DMS 273 (cell line): ENCODE data around the gene MAP3K1.
A peak's percentile ranks its signal among the peaks of the same experiment; 100 is the strongest.

Experiments used
- DNase-seq: peaks from one replicate; lab custom pipeline; 2025; ENCODE audit not compliant: unreplicated experiment; lab: John Stamatoyannopoulos, UW

MAP3K1 gene

DNA sequence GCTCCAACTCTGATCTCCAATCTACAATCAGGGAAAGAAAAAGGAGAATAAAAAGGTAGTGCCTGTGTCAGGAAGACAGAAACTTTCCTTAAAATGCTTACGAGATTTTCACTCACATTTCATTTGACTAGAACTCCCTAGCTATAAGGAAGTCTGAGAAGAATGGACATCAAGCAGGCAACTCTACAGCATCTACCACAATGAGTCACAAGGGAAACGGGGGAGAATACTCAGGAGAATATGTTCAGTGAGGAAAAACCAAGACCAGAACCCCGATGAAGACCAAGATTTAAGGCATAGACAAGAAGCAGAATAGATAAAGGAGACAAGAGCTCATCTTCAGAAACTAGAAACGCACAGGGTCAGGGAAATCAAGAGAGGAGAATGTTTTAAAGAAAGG, 85.0 kb downstream of the MAP3K1 start:
- DNase-seq = no peak

DNA sequence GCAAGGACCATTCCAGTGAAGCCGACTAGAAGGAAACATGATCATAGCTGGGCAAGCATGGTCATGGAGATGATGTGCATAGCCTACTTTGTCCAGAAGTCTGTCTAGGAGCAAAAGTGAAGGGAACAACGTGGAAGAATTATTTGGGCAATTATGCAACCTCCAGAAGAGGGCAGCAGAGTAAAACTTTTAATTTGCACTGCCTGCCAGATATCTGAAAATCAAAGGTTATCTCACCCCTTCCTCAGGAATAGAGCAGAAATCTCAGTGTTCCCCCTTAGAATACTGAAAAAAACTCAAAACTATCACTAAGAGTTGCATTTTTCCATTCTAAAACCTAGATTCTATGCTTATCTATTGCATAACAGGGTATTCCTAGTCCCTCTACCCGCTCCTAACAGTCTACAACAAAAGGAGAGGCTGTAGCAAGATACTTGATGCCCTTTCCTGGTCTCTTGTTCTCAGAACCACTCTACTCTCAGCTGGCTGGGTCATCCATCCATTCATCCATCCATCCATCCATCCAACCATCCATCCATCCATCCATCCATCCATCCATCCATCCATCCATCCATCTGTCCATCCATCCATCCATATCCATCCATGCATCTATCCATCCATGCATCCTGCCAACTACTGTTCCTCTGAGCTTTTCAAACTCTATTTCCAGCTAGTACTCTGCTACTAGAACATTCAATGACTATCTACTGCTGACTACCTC, 85.7 kb downstream of the MAP3K1 start:
- DNase-seq = peak; percentile 76

DNA sequence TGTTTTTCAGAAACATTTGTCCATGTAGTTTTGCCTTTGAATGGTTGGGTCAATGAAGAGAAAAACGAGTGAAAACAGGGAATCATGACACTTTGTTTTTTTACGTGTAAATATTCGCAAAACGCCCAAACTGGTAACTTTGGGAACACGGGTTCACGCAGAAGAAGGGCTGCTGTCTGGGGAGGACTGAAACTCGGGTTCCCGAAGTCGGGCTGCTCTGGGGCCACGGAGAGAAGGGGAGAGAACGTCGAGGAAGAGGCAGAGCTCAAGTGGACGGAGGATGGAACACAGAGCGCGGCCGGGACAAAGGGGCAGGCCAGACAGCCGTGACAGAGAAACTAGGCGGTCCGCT, 93.6 kb downstream of the MAP3K1 start:
- no peak for DNase-seq

DNA sequence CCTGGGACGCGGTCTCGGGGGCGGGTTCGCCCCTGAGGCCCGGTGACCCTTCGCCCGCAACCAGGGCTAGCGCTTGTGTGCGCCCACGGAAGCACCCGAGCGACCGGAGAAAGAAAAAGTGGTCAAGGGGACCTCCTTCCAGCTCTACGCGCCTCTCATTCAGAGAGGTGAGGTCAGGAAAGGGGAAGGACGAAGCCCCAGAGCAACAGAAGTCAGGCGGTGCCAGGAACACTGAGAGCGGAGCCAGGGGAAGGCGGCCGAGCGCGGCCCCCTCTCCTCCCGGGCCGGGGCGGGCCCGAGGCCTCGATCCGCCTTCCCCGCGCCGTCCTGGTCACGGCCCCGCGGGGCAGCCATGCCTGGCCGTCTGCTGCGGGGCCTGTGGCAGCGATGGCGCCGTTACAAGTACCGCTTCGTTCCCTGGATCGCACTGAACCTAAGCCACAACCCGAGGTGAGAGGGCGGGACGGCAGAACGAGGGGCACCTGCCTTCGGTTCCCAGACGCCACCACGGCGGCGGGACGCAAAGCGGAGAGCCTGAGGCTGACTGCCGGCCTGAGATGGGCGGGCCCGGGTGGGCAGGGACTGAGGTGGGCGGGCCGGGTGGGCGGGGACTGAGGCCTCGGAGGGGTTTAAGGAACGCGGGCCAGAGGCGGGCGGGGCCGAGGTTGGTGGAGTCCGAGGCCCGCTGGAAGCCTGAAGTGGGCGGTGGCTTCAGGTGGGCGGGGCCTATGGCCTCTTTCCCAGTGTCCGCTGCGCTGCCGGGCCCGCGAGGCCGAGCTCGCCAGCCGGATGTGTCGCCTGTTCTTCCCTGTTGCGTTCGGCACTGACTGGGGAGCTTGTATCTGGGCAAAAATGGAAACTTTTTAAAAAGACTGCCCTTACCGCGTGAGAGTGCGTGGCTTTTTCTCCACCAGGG, 94.2 kb downstream of the MAP3K1 start, which contains the start of gene SETD9:
SETD9 (plus strand) TSS at position 303 of the 916 bp plus-strand sequence; CDS start at position 353, 50 bp downstream.
- DNase-seq = peak; percentile 99

DNA sequence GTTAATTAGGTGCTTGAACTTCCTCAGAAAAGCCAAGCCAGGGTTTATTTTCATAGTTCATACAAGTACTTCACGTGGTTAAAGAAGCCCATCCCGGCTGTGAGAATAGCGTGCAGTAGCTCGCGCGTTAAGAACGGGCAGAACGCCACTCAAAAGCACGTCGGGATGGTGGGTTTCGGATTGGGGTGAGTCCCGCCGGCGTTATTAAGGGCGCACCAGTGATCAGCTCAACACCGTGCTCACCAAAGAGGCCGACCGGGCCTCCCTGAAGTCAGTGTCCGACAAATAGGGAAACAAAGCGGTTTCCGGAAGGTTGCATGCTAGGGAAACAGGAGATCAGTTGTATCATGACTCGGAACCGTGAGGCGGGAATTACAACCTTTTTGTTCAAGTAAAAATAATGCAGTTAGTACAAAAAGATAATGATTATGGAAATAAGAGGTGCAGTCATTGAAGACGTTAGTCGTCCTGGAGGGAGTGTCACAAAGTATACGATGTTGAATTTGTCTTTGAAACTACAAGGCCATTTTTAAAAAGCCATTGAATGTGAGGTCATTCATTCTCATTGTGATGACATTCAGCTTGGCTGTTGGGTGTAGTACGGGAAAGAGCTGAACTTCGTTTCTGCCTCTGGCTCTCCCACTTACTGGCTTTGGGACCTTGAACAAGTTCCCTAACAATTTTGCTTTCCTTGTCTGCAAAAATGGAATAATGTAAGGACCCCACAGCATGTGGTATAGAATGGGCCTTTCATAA, 95.0 kb downstream of the MAP3K1 start:
- DNase-seq = peak; percentile 88

DNA sequence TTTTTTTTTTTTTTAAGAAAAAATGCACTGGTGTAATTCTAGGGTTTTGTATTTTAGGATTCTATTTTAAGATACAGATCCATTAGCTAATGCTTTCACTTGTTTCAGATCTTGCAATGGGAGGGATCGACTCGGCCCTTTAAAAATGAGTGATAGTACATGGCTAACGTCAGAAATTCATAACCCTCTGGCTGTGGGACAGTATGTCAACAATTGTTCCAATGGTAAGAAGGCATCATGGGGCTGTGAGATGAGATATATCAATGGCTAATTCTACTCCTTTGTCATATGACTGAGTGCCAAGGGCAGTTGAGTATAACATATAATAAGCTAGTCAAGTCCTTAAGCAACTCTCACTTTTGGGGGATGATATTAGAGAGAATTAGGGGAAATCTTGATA, 98.4 kb downstream of the MAP3K1 start:
- no peak for DNase-seq

DNA sequence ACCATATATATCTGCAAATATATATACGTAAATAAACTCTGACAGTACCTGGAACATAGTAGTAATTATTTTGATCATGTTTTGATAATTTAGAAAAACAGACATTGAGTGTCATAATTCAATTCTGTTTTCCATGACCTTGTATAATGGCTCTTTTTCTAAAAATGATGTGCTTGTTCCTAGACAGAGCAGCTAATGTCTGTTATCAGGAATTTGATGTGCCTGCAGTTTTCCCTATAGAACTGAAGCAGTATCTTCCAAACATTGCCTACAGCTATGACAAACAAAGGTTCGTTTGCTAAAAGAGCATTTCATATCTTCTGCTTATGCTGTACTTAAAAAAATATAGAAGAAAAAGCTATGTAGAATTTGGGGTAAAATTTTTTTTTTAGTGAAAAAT, 99.3 kb downstream of the MAP3K1 start:
- DNase-seq = no peak

DNA sequence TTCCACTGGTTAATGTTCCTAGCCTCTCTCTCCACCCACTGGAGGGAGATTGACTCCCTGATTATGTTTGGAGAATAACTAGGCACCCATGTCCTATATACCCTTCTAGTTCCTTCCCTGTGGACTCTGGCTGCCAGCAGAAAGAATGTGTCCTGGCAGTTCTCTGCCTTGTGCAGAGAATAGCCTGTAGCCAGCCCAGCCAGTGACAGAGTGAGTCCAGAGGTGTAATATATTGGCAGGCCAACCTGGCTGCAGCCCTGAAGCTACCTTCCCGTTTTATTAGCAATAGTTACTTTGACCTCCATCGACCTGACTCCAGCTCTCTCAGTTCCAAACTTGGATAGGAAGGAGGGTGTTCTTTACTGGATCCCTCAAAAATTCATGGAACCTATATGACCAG, 102.2 kb downstream of the MAP3K1 start:
- DNase-seq = no peak

DNA sequence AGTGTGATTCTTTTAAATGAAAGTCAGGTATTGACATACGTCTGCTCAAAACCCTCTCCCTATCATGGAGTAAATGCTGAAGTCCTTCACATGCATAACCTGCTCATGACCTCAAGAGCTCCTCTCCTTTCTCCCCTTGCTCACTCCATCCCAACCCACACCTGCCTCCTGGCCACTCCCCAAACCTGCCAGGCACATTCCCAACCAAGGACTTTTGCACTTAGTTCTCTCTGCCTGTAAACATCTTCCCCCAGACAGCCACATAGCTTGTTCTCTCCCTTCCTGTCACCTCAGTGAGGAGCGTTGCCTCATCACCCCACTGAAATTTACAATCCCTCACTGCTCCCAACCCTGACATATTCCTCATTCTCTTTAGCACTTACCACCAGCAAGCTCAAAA, 102.7 kb downstream of the MAP3K1 start:
- no peak for DNase-seq

DNA sequence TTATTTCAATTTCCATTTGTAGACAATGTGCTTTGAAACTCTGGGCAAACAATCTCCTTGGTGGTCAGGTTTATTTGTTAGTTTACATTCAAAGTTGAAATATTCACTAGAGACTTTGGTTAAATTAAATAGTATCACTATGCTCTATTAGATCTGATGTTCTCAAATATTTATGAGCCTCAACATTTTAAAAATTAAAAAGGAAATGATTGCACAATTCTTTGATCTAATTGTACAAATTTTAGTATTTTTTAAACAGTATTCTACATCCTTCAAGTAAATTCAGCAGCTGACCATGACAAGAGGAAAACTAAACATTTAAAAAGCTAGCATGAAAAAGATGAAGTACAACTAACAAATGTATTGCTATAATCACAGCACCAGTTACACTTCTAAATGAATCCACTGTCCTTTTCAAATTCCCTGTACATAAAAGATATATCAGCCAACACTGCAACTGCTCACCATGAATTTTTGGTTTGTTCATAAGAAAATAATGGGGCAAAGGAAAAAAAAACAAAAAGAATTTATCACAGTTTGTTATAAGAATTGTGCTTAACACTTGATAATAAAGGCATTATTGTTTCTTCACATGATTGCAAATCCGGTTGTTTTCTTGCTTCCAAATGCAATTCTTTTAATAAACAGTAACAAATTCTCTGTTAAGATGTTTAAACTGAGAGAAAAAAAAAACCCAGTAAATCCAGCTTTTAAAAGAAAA, 104.8 kb downstream of the MAP3K1 start:
- no peak for DNase-seq

DNA sequence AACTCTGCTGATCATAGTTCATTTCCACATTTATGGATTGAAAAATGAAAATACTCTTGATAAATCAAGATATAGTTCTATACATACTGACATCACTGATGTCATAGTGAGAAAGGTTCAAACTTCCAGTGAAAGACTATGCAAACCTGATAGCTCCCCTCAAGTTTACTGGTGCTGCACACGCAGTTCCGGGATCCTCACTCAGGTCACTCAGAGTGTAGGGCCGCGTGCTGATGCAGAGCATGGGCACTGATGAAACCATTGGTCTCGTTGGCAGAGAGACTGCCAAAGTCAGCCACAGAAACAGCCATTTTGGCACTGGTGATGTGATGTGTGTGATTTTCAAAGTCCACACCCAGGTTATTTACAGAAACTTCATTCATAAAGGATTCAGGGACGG, 107.6 kb downstream of the MAP3K1 start:
- DNase-seq = no peak

DNA sequence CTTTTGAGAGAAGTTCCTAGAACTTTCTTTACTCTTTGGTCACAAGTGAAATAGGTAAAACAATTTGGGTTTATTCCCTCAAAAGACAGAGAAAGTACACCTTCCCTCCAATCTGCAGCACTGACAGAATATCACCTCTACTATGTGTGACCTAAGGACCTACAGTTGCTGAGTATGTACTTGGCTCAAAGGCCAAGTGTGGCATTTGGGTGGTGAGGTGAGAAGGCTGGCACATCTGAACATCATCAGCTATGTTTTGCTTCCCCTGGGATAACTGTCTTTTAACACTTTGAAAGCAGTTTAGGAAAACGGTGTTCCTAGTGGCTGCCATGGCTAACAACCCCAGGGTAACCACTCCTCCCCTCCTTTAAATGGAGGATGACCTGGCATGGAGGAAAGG, 119.0 kb downstream of the MAP3K1 start:
- no peak for DNase-seq

DNA sequence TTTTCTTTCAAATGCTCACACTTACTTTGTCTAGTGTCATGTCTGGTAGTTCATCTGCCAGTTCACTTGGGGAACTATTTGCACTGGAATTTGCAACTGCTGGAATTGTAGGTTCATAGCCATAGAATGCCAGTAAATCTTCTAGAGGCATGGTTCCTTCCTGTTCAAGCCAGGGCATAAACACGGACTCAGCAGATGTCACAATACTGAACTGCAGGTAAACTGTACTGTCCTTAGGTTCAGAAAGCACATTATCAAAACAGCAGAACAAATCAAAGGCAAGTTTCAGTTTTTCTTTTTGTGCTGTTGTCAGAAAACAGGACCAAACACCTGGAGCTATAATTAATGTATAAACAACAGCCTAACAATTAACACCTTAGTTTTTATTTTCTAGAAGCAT, 123.5 kb downstream of the MAP3K1 start:
- DNase-seq = no peak

DNA sequence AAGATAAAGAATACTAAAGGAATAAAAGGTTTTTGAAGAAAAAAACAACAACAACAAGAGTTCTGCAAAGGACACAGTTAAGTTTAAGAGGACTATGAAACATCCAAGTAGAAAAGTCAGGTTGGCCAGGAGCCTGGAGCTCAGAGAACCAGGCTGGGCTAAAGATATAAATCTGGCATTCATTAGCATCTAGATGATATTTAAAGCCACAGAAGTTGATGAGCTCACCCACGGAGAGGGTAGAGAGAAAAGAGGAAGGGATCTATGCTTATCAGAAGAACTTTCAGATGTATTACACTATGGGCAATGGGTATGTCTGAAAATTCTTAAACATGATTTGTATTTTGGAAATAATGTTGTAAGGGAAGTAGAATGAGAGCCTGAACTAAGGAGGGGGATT, 126.6 kb downstream of the MAP3K1 start:
- no peak for DNase-seq
